Measurements from ENCODE around the gene SLC16A6. TPM values are rescaled to one million over a fixed set of nuclear protein-coding genes. Genes with fewer than 3 reads are reported as not detected.

Gene SLC16A6
- total RNA-seq, 1 experiment from 2014 or later: 4.8 TPM

- no peak overlapping the region for H3K9ac ChIP-seq (ENCODE audit: low read length)
- H3K27ac ChIP-seq (ENCODE audit: low read depth, low read length): peak overlapping the region; percentile 10; the same call in 1 of the 2 replicates
- ChIA-PET POLR2A (no interaction called here), RAD21 (ENCODE audit: low non-redundant PET in 1 of 2, low total read pairs in 2 of 2, uncharacterized antibody in 2 of 2, unreplicated experiment in 2 of 2) (no interaction called here), CTCF (interaction anchor here (0.6 kb wide), 1 partner anchor 119 kb away, joined by 5 read pairs; no protein-coding TSS in a partner anchor)
- TF ChIP-seq SIN3A (IDR thresholded peaks at IDR 0.05; ENCODE audit: low read depth): no peak
- TF ChIP-seq MAX (IDR thresholded peaks at IDR 0.05): no peak
- peaks cover 15 to 21% of the 10 kb centered on the region in 2 experiments for H3K4me1 ChIP-seq (ENCODE audit: control insufficient read depth in 1 of 2, insufficient read depth in 2 of 2, low read length in 2 of 2)
- H2AFZ ChIP-seq (ENCODE audit: low read depth, low read length, poor library complexity, severe bottlenecking): no peak overlapping the region
- DNase-seq (ENCODE audit: low read depth, low spot score) (no peak), ATAC-seq (peak; percentile 30; the same call in 1 of the 2 replicates)
- no peaks in the 10 kb centered on the region for H3K36me3 ChIP-seq (ENCODE audit: control insufficient read depth in 1 of 2, insufficient read depth in 2 of 2, low read length in 2 of 2)
- no peak overlapping the region for H3K4me2 ChIP-seq (ENCODE audit: low read length)
- H3K27me3 ChIP-seq (ENCODE audit: insufficient read depth, low read length): no peaks in the 10 kb centered on the region
- no peaks in the 10 kb centered on the region for H3K9me3 ChIP-seq (ENCODE audit: control insufficient read depth in 1 of 2, insufficient read depth in 1 of 2, low read depth in 1 of 2, low read length in 2 of 2)
- BruUV-seq (replicated peaks): no TSS peak
- intact Hi-C loops (cut with micrococcal nuclease): no loop called here
- H4K20me1 ChIP-seq (ENCODE audit: insufficient read depth): no peaks in the 10 kb centered on the region
- H3K4me3 ChIP-seq (replicated peaks in 1 of 2; ENCODE audit: low read depth in 1 of 2, low read length in 2 of 2): no peak overlapping the region
- no peaks in the 10 kb centered on the region for H3K79me2 ChIP-seq (ENCODE audit: insufficient read depth, low read length)
- no peaks in the 10 kb centered on the region for H3K9me2 ChIP-seq (ENCODE audit: insufficient read depth)
Measured at GRCh38 chr17:68301438-68301959, 10.6 kb upstream of the SLC16A6 start.

- POLR2A ChIA-PET: no interaction called here
- no peak for TF ChIP-seq ZNF274 (IDR thresholded peaks at IDR 0.05; ENCODE audit: low read depth, low read length)
- no peak for TF ChIP-seq SIN3A (IDR thresholded peaks at IDR 0.05; ENCODE audit: low read depth)
- TF ChIP-seq YY1 (IDR thresholded peaks at IDR 0.05; ENCODE audit: extremely low read depth, insufficient replicate concordance, low read depth, low read length): no peak
- no peak for TF ChIP-seq ATF3 (IDR thresholded peaks at IDR 0.05)
- TF ChIP-seq CEBPB (IDR thresholded peaks at IDR 0.05; ENCODE audit: low read depth): no peak
- no peak for TF ChIP-seq ZFX (IDR thresholded peaks at IDR 0.05)
- no peak for TF ChIP-seq SP1 (IDR thresholded peaks at IDR 0.05; ENCODE audit: low read depth)
- TF ChIP-seq EZH2 (IDR thresholded peaks at IDR 0.05): no peak
- TF ChIP-seq ZBTB33 (IDR thresholded peaks at IDR 0.05; ENCODE audit: extremely low read depth, insufficient replicate concordance, low read length): no peak
- TF ChIP-seq POLR2AphosphoS5 (IDR thresholded peaks at IDR 0.05; ENCODE audit: low read depth, low read length): no peak
- no peak for TF ChIP-seq EGR1 (IDR thresholded peaks at IDR 0.05; ENCODE audit: low read depth)
- TF ChIP-seq RAD21 (IDR thresholded peaks at IDR 0.05; ENCODE audit: low read depth): no peak
- no peak for TF ChIP-seq POLR2A (IDR thresholded peaks at IDR 0.05; ENCODE audit: borderline replicate concordance, extremely low read depth, insufficient read depth, insufficient read length)
- TF ChIP-seq MAX (IDR thresholded peaks at IDR 0.05): no peak
- no peak for TF ChIP-seq SRF (IDR thresholded peaks at IDR 0.05; ENCODE audit: low read depth)
- TF ChIP-seq ELF1 (IDR thresholded peaks at IDR 0.05; ENCODE audit: borderline replicate concordance, low read depth): no peak
Measured at GRCh38 chr17:68299817-68300216, 8.9 kb upstream of the SLC16A6 start.

More at GRCh38 chr17:68299817-68300216, 8.9 kb upstream of the SLC16A6 start:
- no peak overlapping the region for H3K4me3 ChIP-seq (replicated peaks in 1 of 2; ENCODE audit: low read depth in 1 of 2, low read length in 2 of 2)
- no peaks in the 10 kb centered on the region for H3K9me3 ChIP-seq (ENCODE audit: control insufficient read depth in 1 of 2, insufficient read depth in 1 of 2, low read depth in 1 of 2, low read length in 2 of 2)
- ATAC-seq (no peak), DNase-seq (ENCODE audit: low read depth, low spot score) (no peak)
- RAD21 ChIA-PET (ENCODE audit: low non-redundant PET in 1 of 2, low total read pairs in 2 of 2, uncharacterized antibody in 2 of 2, unreplicated experiment in 2 of 2): no interaction called here
- no peaks in the 10 kb centered on the region for H3K9me2 ChIP-seq (ENCODE audit: insufficient read depth)
- no peak overlapping the region for H2AFZ ChIP-seq (ENCODE audit: low read depth, low read length, poor library complexity, severe bottlenecking)
- no TSS peak for BruUV-seq (replicated peaks)
- H3K4me2 ChIP-seq (ENCODE audit: low read length): no peak overlapping the region
- 0 out of 2 replicates have a peak, but pooled peaks cover 4% of the 10 kb centered on the region for H3K79me2 ChIP-seq (ENCODE audit: insufficient read depth, low read length)
- H3K27ac ChIP-seq (ENCODE audit: low read depth, low read length): no peak overlapping the region
- H3K9ac ChIP-seq (ENCODE audit: low read length): no peak overlapping the region
- CTCF ChIA-PET: no interaction called here
- no peaks in the 10 kb centered on the region for H3K27me3 ChIP-seq (ENCODE audit: insufficient read depth, low read length)
- H4K20me1 ChIP-seq (ENCODE audit: insufficient read depth): no peaks in the 10 kb centered on the region
- no peaks in the 10 kb centered on the region for H3K36me3 ChIP-seq (ENCODE audit: control insufficient read depth in 1 of 2, insufficient read depth in 2 of 2, low read length in 2 of 2)
- intact Hi-C loops (cut with micrococcal nuclease): no loop called here
- peaks cover 12 to 19% of the 10 kb centered on the region in 2 experiments for H3K4me1 ChIP-seq (ENCODE audit: control insufficient read depth in 1 of 2, insufficient read depth in 2 of 2, low read length in 2 of 2)
